Measurements from ENCODE around the gene VSIG10.

DNA sequence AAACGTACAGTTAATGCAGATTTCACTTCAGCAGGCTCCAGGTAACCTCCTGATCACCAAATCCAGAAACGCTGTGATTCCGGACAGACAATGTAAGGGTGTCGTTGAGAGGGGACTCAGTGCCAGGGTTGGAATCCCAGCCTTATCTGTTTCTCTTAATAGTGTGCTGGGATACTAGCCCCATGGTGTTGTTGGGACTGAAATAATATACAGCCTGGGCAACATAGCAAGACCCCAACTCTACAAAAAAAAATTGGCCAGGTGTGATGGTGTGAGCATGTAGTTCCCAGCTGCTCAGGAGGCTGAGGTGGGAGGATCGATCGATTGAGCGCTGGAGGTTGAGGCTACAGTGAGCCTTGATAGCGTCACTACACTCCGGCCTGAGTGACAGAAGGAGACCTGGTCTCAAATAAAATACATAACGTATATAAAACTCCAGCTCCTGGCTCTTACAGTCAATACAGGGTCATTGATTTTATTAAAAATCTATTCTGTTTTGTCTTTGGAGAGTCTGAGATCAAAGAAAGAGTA, 33.4 kb upstream of the VSIG10 start:
- TF ChIP-seq CTCF (IDR thresholded peaks at IDR 0.05) (no peak), POLR2A (IDR thresholded peaks at IDR 0.05) (no peak)
